H9 (cell line): ENCODE results near the gene ISG20L2. TPM values are rescaled to one million over a fixed set of nuclear protein-coding genes. Genes with fewer than 3 reads are reported as not detected.

Experiments
- DNase-seq: peaks from one replicate; pipeline ENCODE4 v3.0.0-alpha.2; 2017
- H2AFZ ChIP-seq: one replicate; pipeline ENCODE4 v1.6.1; 2013; ENCODE audit warnings: mild to moderate bottlenecking, low read length, control low read depth, moderate library complexity
- H2AK5ac ChIP-seq: 2 replicates; pipeline ENCODE4 v1.6.1; 2013; ENCODE audit warnings: low read length, control low read depth, mixed read lengths; ENCODE audit not compliant: insufficient read length
- H2BK120ac ChIP-seq: one replicate; pipeline ENCODE4 v1.6.1; 2013; ENCODE audit warnings: low read depth, mild to moderate bottlenecking, low read length, control low read depth, inconsistent platforms; ENCODE audit not compliant: poor library complexity, severe bottlenecking
- H2BK12ac ChIP-seq: 2 replicates; pipeline ENCODE4 v1.6.1; 2013; ENCODE audit warnings: low read length, control low read depth, mixed read lengths, low read depth; ENCODE audit not compliant: insufficient read length
- H2BK15ac ChIP-seq: 2 replicates; pipeline ENCODE4 v1.6.1; 2013; ENCODE audit warnings: low read depth, low read length, control low read depth
- H2BK20ac ChIP-seq: one replicate; pipeline ENCODE4 v1.6.1; 2013; ENCODE audit warnings: low read depth, mild to moderate bottlenecking, low read length, control low read depth, inconsistent platforms; ENCODE audit not compliant: poor library complexity, severe bottlenecking
- H2BK5ac ChIP-seq: 2 replicates; pipeline ENCODE4 v1.6.1; 2013; ENCODE audit warnings: low read length, control low read depth, mixed read lengths; ENCODE audit not compliant: insufficient read length
- H3K14ac ChIP-seq: 2 replicates; pipeline ENCODE4 v1.6.1; 2013; ENCODE audit warnings: low read length, control low read depth; ENCODE audit not compliant: insufficient read depth
- H3K18ac ChIP-seq: 2 replicates; pipeline ENCODE4 v1.6.1; 2013; ENCODE audit warnings: low read depth, mild to moderate bottlenecking, mixed read lengths, low read length, control low read depth; ENCODE audit not compliant: insufficient read length
- H3K23ac ChIP-seq: 2 replicates; pipeline ENCODE4 v1.6.1; 2013; ENCODE audit warnings: low read length, control low read depth, mixed read lengths, low read depth; ENCODE audit not compliant: insufficient read length
- H3K23me2 ChIP-seq: 2 replicates; pipeline ENCODE4 v1.6.1; 2013; ENCODE audit warnings: low read depth, mild to moderate bottlenecking, mixed read lengths, low read length, control low read depth; ENCODE audit not compliant: insufficient read length, poor library complexity, severe bottlenecking
- H3K27ac ChIP-seq: 2 replicates; pipeline ENCODE4 v1.5.1; 2013; ENCODE audit warnings: low read length, control low read depth, mixed read lengths, low read depth; ENCODE audit not compliant: insufficient read length
- H3K27me3 ChIP-seq: 2 replicates; pipeline ENCODE4 v1.6.1; 2013; ENCODE audit warnings: low read length, control low read depth, inconsistent platforms; ENCODE audit not compliant: insufficient read depth
- H3K4ac ChIP-seq: 2 replicates; pipeline ENCODE4 v1.6.1; 2013; ENCODE audit warnings: low read depth, mild to moderate bottlenecking, control low read depth, inconsistent platforms, low read length, moderate library complexity
- H3K4me1 ChIP-seq: 2 replicates; pipeline ENCODE4 v1.6.1; 2013; ENCODE audit warnings: low read length, control low read depth, inconsistent platforms; ENCODE audit not compliant: insufficient read depth
- H3K4me2 ChIP-seq: 2 replicates; pipeline ENCODE4 v1.6.1; 2013; ENCODE audit warnings: low read length, control low read depth, mixed read lengths; ENCODE audit not compliant: insufficient read length, insufficient read depth
- H3K56ac ChIP-seq: 2 replicates; pipeline ENCODE4 v1.6.1; 2013; ENCODE audit warnings: low read depth, mild to moderate bottlenecking, mixed read lengths, low read length, control low read depth; ENCODE audit not compliant: insufficient read length
- H3K79me1 ChIP-seq: 2 replicates; pipeline ENCODE4 v1.6.1; 2013; ENCODE audit warnings: low read depth, mild to moderate bottlenecking, moderate library complexity, low read length, control low read depth, inconsistent platforms; ENCODE audit not compliant: insufficient read depth, poor library complexity, severe bottlenecking
- H3K79me2 ChIP-seq: 2 replicates; pipeline ENCODE4 v1.6.1; 2013; ENCODE audit warnings: low read length, control low read depth, inconsistent platforms; ENCODE audit not compliant: insufficient read depth
- H3K9ac ChIP-seq: 2 replicates; pipeline ENCODE4 v1.6.1; 2013; ENCODE audit warnings: low read length, control low read depth, mixed read lengths; ENCODE audit not compliant: insufficient read length; ENCODE audit errors: extremely low read depth
- H3K9me3 ChIP-seq: one replicate; pipeline ENCODE4 v1.6.1; 2013; ENCODE audit warnings: low read depth, low read length, inconsistent platforms; ENCODE audit not compliant: control insufficient read depth
- H3T11ph ChIP-seq: one replicate; pipeline ENCODE4 v1.6.1; 2013; ENCODE audit warnings: mild to moderate bottlenecking, low read length, control low read depth, inconsistent platforms
- H4K20me1 ChIP-seq: one replicate; pipeline ENCODE4 v1.6.1; 2013; ENCODE audit not compliant: control insufficient read depth, insufficient read length, insufficient read depth
- H4K5ac ChIP-seq: 2 replicates; pipeline ENCODE4 v1.6.1; 2013; ENCODE audit warnings: low read depth, mild to moderate bottlenecking, mixed read lengths, low read length, control low read depth; ENCODE audit not compliant: insufficient read length
- H4K8ac ChIP-seq: replicated peaks from 2 replicates; pipeline ENCODE4 v1.6.1; 2013; ENCODE audit warnings: low read length, control low read depth, mixed read lengths, low read depth; ENCODE audit not compliant: insufficient read length
- H4K91ac ChIP-seq: 2 replicates; pipeline ENCODE4 v1.6.1; 2013; ENCODE audit warnings: low read depth, mild to moderate bottlenecking, moderate library complexity, mixed read lengths, low read length, control low read depth; ENCODE audit not compliant: insufficient read length
- H3K27ac Mint-ChIP-seq, 3 experiments: 2 replicates in 2 of 3; 3 replicates in 1 of 3; pipeline ENCODE4 v1.8.0; 2020 to 2021; ENCODE audit warnings: mixed read lengths in 3 of 3, mild to moderate bottlenecking in 1 of 3, moderate library complexity in 1 of 3
- H3K27me3 Mint-ChIP-seq: 2 replicates; pipeline ENCODE4 v1.8.0; 2021; ENCODE audit warnings: low read depth, mild to moderate bottlenecking, moderate library complexity, mixed read lengths
- H3K36me3 Mint-ChIP-seq, 3 experiments: 2 replicates in 2 of 3; 3 replicates in 1 of 3; pipeline ENCODE4 v1.8.0; 2020 to 2021; ENCODE audit warnings: low read depth in 3 of 3, mixed read lengths in 3 of 3; ENCODE audit not compliant: insufficient read depth in 1 of 3
- H3K4me1 Mint-ChIP-seq, 2 experiments: 2 replicates each; pipeline ENCODE4 v1.8.0; 2020; ENCODE audit warnings: mixed read lengths in 2 of 2
- H3K4me3 Mint-ChIP-seq, 2 experiments: 2 replicates in 1 of 2; 3 replicates in 1 of 2; pipeline ENCODE4 v1.8.0; 2020 to 2021; ENCODE audit warnings: mild to moderate bottlenecking in 2 of 2, mixed read lengths in 2 of 2, moderate library complexity in 1 of 2
- H3K9me3 Mint-ChIP-seq, 2 experiments: 2 replicates in 1 of 2; 3 replicates in 1 of 2; pipeline ENCODE4 v1.8.0; 2020; ENCODE audit warnings: mild to moderate bottlenecking in 2 of 2, mixed read lengths in 2 of 2, moderate library complexity in 1 of 2
- CTCF ChIP-seq: fragments of 200-600 bp; sonication (generic); conservative IDR thresholded peaks from 3 replicates; pipeline ENCODE4 v1.8.0; 2021; ENCODE audit warnings: antibody characterized with exemption, mild to moderate bottlenecking
- WGBS: extraction: QIAGEN DNeasy Blood & Tissue Kit; methylation state at CpG from one replicate; pipeline ENCODE4 v1.1.7; 2013; ENCODE audit warnings: missing lambda C conversion rate, low lambda C conversion rate, mixed read lengths; ENCODE audit not compliant: insufficient read length; ENCODE audit errors: extremely low coverage; 5-methylcytosine and 5-hydroxymethylcytosine counted together
- total RNA-seq: library from RNA; stranded (reverse); gene quantifications from 2 replicates; pipeline ENCODE4 v1.2.1, GENCODE V29; 2021

The ISG20L2 gene
- total RNA-seq, 1 experiment from 2014 or later, result 57.6 TPM

GRCh38 chr1:156673387-156674121 is 55.0 kb downstream of the ISG20L2 start:
- Histone ChIP-seq H3K18ac (peak overlapping the region; percentile 92), H3K4me1 (peaks cover 26% of the 10 kb centered on the region; the same call in 1 of the 2 replicates), H2BK15ac (peak overlapping the region; percentile 70; the same call in 1 of the 2 replicates), H2BK5ac (peak overlapping the region; percentile 43), H4K91ac (peak overlapping the region; percentile 93), H2AFZ (no peak overlapping the region), H3K9ac (peak overlapping the region; percentile 57), H3K79me2 (peaks cover 4% of the 10 kb centered on the region; the same call in 1 of the 2 replicates), H3K14ac (peak overlapping the region; percentile 87), H3K27me3 (no peaks in the 10 kb centered on the region), H3K79me1 (peaks cover 8% of the 10 kb centered on the region), H3K23ac (no peak overlapping the region), H3K4me2 (peak overlapping the region; percentile 80), H4K5ac (peak overlapping the region; percentile 94), H2BK20ac (no peak overlapping the region), H3K27ac (peak overlapping the region; percentile 69), H2AK5ac (peak overlapping the region; percentile 43), H3T11ph (peak overlapping the region; percentile 1), H2BK120ac (peak overlapping the region; percentile 49), H3K4ac (peak overlapping the region; percentile 31), H4K8ac (peak overlapping the region; percentile 21), H3K56ac (no peak overlapping the region), H2BK12ac (peak overlapping the region; percentile 94), H4K20me1 (no peaks in the 10 kb centered on the region), H3K23me2 (peaks cover 12% of the 10 kb centered on the region), H3K9me3 (no peaks in the 10 kb centered on the region)
- H3K4me3 Mint-ChIP-seq, result peak overlapping the region; percentile 72 to 86
- H3K36me3 Mint-ChIP-seq, result peaks cover 35 to 48% (median 38%) of the 10 kb centered on the region in 3 experiments
- no CpG with 5 or more reads among the region's 8 CpGs for WGBS
- H3K4me1 Mint-ChIP-seq, result peaks cover 74 to 83% of the 10 kb centered on the region in 2 experiments
- no peak for TF ChIP-seq CTCF
- H3K9me3 Mint-ChIP-seq, result peaks cover 2 to 3% of the 10 kb centered on the region in 2 experiments; a peak in 3 of 5 replicates
- H3K27me3 Mint-ChIP-seq, result peaks cover 8% of the 10 kb centered on the region
- H3K27ac Mint-ChIP-seq, result peak overlapping the region; percentile 99 to 100 (median 100)
- peak; percentile 97 for DNase-seq

Other genes starting within 250 kb of the ISG20L2 start
- 18.7 and 20.8 TPM in 2 replicates for gene MEF2D, start 228.0 kb downstream of the ISG20L2 start, total RNA-seq
- 24.5 and 24.7 TPM in 2 replicates for gene IQGAP3, start 156.2 kb downstream of the ISG20L2 start, total RNA-seq
- gene TTC24, start 149.0 kb downstream of the ISG20L2 start, total RNA-seq, result 0.26 TPM in 1 of 2 replicates, not detected in the other
- gene NAXE, start 137.0 kb downstream of the ISG20L2 start, total RNA-seq, result 96.6 and 100 TPM in 2 replicates
- gene GPATCH4, start 127.3 kb downstream of the ISG20L2 start, total RNA-seq, result 64.6 and 71.7 TPM in 2 replicates
- gene HAPLN2, start 109.4 kb downstream of the ISG20L2 start, total RNA-seq, result 0.44 and 0.46 TPM in 2 replicates
- 0.88 and 1.2 TPM in 2 replicates for gene BCAN, start 86.6 kb downstream of the ISG20L2 start, total RNA-seq
- gene NES, start 51.4 kb downstream of the ISG20L2 start, total RNA-seq, result 167 and 168 TPM in 2 replicates
- gene CRABP2, start 23.2 kb downstream of the ISG20L2 start, total RNA-seq, result 180 and 184 TPM in 2 replicates
- 24.4 and 26.2 TPM in 2 replicates for gene METTL25B, start 297 bp downstream of the ISG20L2 start, total RNA-seq
- gene MRPL24, start 12.3 kb upstream of the ISG20L2 start, total RNA-seq, result 27.3 and 29.0 TPM in 2 replicates
- gene HDGF, start 22.9 kb upstream of the ISG20L2 start, total RNA-seq, result 308 and 310 TPM in 2 replicates
- 129 TPM in 2 replicates for gene PRCC, start 38.8 kb upstream of the ISG20L2 start, total RNA-seq
- gene SH2D2A, start 88.1 kb upstream of the ISG20L2 start, total RNA-seq, result 2.0 and 2.5 TPM in 2 replicates
- not detected in 2 replicates for gene INSRR, start 130.4 kb upstream of the ISG20L2 start, total RNA-seq
- 0.13 and 0.24 TPM in 2 replicates for gene NTRK1, start 132.1 kb upstream of the ISG20L2 start, total RNA-seq
- gene PEAR1, start 165.0 kb upstream of the ISG20L2 start, total RNA-seq, result 0.31 and 0.39 TPM in 2 replicates
- gene LRRC71, start 191.9 kb upstream of the ISG20L2 start, total RNA-seq, result not detected in 2 replicates